GM23338 (cell line): ENCODE measurements around the gene DMBT1. TPM values are rescaled to one million over a fixed set of nuclear protein-coding genes. Genes with fewer than 3 reads are reported as not detected.

Experiments
- ATAC-seq: fragments of 200-7000 bp; cut with Tn5 transposase; 3 replicates; pipeline ENCODE4 v1.9.1; 2020
- DNase-seq: peaks from one replicate; pipeline ENCODE4 v3.0.0-alpha.2; 2015; ENCODE audit warnings: low spot score
- H2AFZ ChIP-seq: fragments of 200-600 bp; sonication (generic); 2 replicates; pipeline ENCODE4 v1.8.0; 2016; ENCODE audit warnings: antibody characterized with exemption, mild to moderate bottlenecking, moderate library complexity
- H3F3A ChIP-seq: fragments of 200-600 bp; sonication (generic); replicated peaks from 2 replicates; pipeline ENCODE4 v1.8.0; 2017; ENCODE audit warnings: antibody characterized with exemption, mixed run types, low read depth
- H3K27ac ChIP-seq: fragments of 200-600 bp; sonication (generic); 2 replicates; pipeline ENCODE4 v1.6.1; 2016; ENCODE audit warnings: low read depth
- H3K27me3 ChIP-seq: fragments of 200-600 bp; sonication (generic); 2 replicates; pipeline ENCODE4 v1.8.0; 2016; ENCODE audit warnings: mild to moderate bottlenecking, mixed run types, moderate library complexity; ENCODE audit not compliant: insufficient read depth
- H3K36me3 ChIP-seq: fragments of 200-600 bp; sonication (generic); 2 replicates; pipeline ENCODE4 v1.8.0; 2016; ENCODE audit warnings: mild to moderate bottlenecking; ENCODE audit not compliant: insufficient read depth
- H3K4me1 ChIP-seq: fragments of 200-600 bp; sonication (generic); 2 replicates; pipeline ENCODE4 v1.8.0; 2016; ENCODE audit warnings: mild to moderate bottlenecking, moderate library complexity; ENCODE audit not compliant: insufficient read depth
- H3K4me2 ChIP-seq: fragments of 200-600 bp; sonication (generic); 2 replicates; pipeline ENCODE4 v1.7.1; 2017; ENCODE audit warnings: mixed run types
- H3K4me3 ChIP-seq: fragments of 200-600 bp; sonication (generic); 2 replicates; pipeline ENCODE4 v1.6.1; 2016; ENCODE audit warnings: mixed run types
- H3K79me2 ChIP-seq: fragments of 200-600 bp; sonication (generic); replicated peaks from 2 replicates; pipeline ENCODE4 v1.8.0; 2017; ENCODE audit warnings: mild to moderate bottlenecking; ENCODE audit not compliant: insufficient read depth
- H3K9me2 ChIP-seq: fragments of 200-600 bp; sonication (generic); 2 replicates; pipeline ENCODE4 v1.8.0; 2017; ENCODE audit not compliant: insufficient read depth
- H4K20me1 ChIP-seq: fragments of 200-600 bp; sonication (generic); replicated peaks from 2 replicates; pipeline ENCODE4 v1.8.0; 2017; ENCODE audit warnings: mild to moderate bottlenecking; ENCODE audit not compliant: insufficient read depth
- H3K27ac Mint-ChIP-seq: 2 replicates; pipeline ENCODE4 v1.8.0; 2020; ENCODE audit warnings: inconsistent platforms, mild to moderate bottlenecking, moderate library complexity, mixed read lengths
- H3K27me3 Mint-ChIP-seq: 3 replicates; pipeline ENCODE4 v1.8.0; 2022; ENCODE audit warnings: low read depth, mild to moderate bottlenecking, moderate library complexity, mixed read lengths, inconsistent platforms; ENCODE audit not compliant: insufficient read depth, poor library complexity
- H3K36me3 Mint-ChIP-seq: 3 replicates; pipeline ENCODE4 v1.8.0; 2021; ENCODE audit warnings: low read depth, mild to moderate bottlenecking, inconsistent platforms, moderate library complexity, mixed read lengths
- H3K4me1 Mint-ChIP-seq: 3 replicates; pipeline ENCODE4 v1.8.0; 2020; ENCODE audit warnings: mild to moderate bottlenecking, inconsistent platforms, mixed read lengths
- H3K4me3 Mint-ChIP-seq: 3 replicates; pipeline ENCODE4 v1.8.0; 2021; ENCODE audit warnings: moderate library complexity, mild to moderate bottlenecking, inconsistent platforms, mixed read lengths
- H3K9me3 Mint-ChIP-seq: 3 replicates; pipeline ENCODE4 v1.8.0; 2020; ENCODE audit warnings: moderate library complexity, mild to moderate bottlenecking, inconsistent platforms, mixed read lengths
- CREB1 ChIP-seq: fragments of 250-450 bp; sonication (Bioruptor Pico); IDR thresholded peaks from 2 replicates; pipeline ENCODE4 v1.5.0; 2020; ENCODE audit warnings: low read depth, mild to moderate bottlenecking, moderate library complexity
- JUNB ChIP-seq: IDR thresholded peaks from one replicate; pipeline ENCODE4 v1.6.1; 2016; ENCODE audit warnings: antibody characterized with exemption; ENCODE audit not compliant: unreplicated experiment
- NANOG ChIP-seq: IDR thresholded peaks from 2 replicates; pipeline ENCODE4 v1.6.1; 2016; ENCODE audit warnings: antibody characterized with exemption, borderline replicate concordance
- REST ChIP-seq: IDR thresholded peaks from one replicate; pipeline ENCODE4 v1.6.1; 2018; ENCODE audit warnings: antibody characterized with exemption; ENCODE audit not compliant: unreplicated experiment
- STAT1 ChIP-seq: IDR thresholded peaks from one replicate; pipeline ENCODE4 v1.6.1; 2016; ENCODE audit warnings: antibody characterized with exemption; ENCODE audit not compliant: unreplicated experiment
- ZNF114 ChIP-seq: fragments of 250-450 bp; sonication (Bioruptor Pico); IDR thresholded peaks from 2 replicates; pipeline ENCODE4 v1.5.0; 2020; ENCODE audit warnings: mild to moderate bottlenecking, moderate library complexity
- ZNF331 ChIP-seq: fragments of 250-450 bp; sonication (Bioruptor Pico); IDR thresholded peaks from 2 replicates; pipeline ENCODE4 v1.5.0; 2020; ENCODE audit warnings: low read depth, mild to moderate bottlenecking, moderate library complexity
- polyA plus RNA-seq: library from polyadenylated mRNA; unstranded; fragments of >200 nt; fragmentation: Nextera tagmentation; extraction: Ambion mirVana; gene quantifications from 2 replicates; pipeline ENCODE4 v1.2.1, GENCODE V29; 2016
- total RNA-seq: library from RNA; depleted of rRNA; stranded (reverse); fragments of >200 nt; shearing (Covaris generic); gene quantifications from 2 replicates; pipeline ENCODE4 v1.2.3, GENCODE V29; 2014
- TF ChIP-seq, protein P1 (sequence below), 2 experiments: fragments of 200-600 bp in 1 of 2; sonication (generic) in 1 of 2; conservative IDR thresholded peaks; 2 replicates each; pipeline versions ENCODE4 v1.5.1 to v1.6.1; 2016 to 2017; ENCODE audit warnings: antibody characterized with exemption in 2 of 2, low read depth in 2 of 2, mild to moderate bottlenecking in 2 of 2, moderate library complexity in 1 of 2
- TF ChIP-seq, protein P2 (sequence below): fragments of 250-450 bp; sonication (Bioruptor Pico); IDR thresholded peaks from 2 replicates; pipeline ENCODE4 v1.5.0; 2020; ENCODE audit warnings: mild to moderate bottlenecking, moderate library complexity

DMBT1 gene
- total and polyA plus RNA-seq, 2 experiments from 2014 or later, result 0.03 to 0.05 TPM

GRCh38 chr10:122617476-122618270 lies 57.1 kb downstream of the DMBT1 start:
- H3K36me3 ChIP-seq, result no peaks in the 10 kb centered on the region
- H3K4me3 Mint-ChIP-seq, result no peak overlapping the region
- no peak overlapping the region for H3K4me3 ChIP-seq
- H3K4me2 ChIP-seq, result no peak overlapping the region
- H3K79me2 ChIP-seq, result no peaks in the 10 kb centered on the region
- no peak for ATAC-seq
- H3K36me3 Mint-ChIP-seq, result no peaks in the 10 kb centered on the region
- no peaks in the 10 kb centered on the region for H3K27me3 ChIP-seq
- peaks cover 2% of the 10 kb centered on the region for H3K27me3 Mint-ChIP-seq
- DNase-seq, result no peak
- H4K20me1 ChIP-seq, result no peaks in the 10 kb centered on the region
- no peak overlapping the region for H3K27ac Mint-ChIP-seq
- no peaks in the 10 kb centered on the region for H3F3A ChIP-seq
- H3K4me1 Mint-ChIP-seq, result no peaks in the 10 kb centered on the region
- H3K4me1 ChIP-seq, result no peaks in the 10 kb centered on the region
- no peaks in the 10 kb centered on the region for H3K9me2 ChIP-seq
- H3K9me3 Mint-ChIP-seq, result peaks cover 16% of the 10 kb centered on the region
- no peak overlapping the region for H2AFZ ChIP-seq
- TF ChIP-seq NANOG, result no peak
- TF ChIP-seq CREB1 (CRISPR knock-in tag), result no peak
- H3K27ac ChIP-seq, result no peak overlapping the region

DNA sequence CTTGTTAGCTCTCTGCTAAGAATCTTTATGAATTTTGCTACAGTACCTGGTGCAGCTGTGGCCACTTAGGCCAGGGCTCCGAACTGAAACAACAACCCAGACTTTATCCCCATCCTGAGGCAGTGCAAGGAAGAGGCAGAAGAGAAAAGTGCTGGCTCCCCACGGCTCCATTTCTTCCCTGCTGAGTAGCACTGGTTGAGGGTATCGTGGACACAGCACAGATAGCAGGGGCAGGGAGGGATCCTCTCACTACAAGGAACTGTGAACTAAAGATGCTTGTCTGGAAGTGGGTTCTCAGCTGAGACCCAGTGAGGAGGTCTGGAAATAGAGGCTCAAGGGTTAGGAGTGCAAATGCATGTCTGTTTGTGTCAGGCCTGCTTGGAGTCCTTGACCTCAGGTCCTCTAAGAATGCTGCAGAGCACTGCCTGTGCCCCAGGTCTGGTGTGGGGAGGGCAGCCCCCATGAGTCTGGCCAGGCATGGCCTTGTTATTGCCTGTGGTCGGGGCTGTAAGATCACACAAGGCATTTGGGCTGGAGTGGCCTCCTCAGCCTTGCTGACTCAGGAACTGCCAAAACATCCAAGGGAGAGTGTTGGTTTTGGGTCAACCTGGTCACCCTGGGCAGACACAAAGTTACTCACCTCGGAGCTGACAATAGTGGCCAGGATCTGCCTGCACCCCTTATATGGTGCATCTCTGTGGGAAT lies 58.1 kb downstream of the DMBT1 start:
- H3K27me3 ChIP-seq, result no peaks in the 10 kb centered on the region
- Mint-ChIP-seq H3K4me1 (no peaks in the 10 kb centered on the region), H3K9me3 (peaks cover 24% of the 10 kb centered on the region), H3K27ac (no peak overlapping the region), H3K27me3 (peaks cover 2% of the 10 kb centered on the region), H3K4me3 (no peak overlapping the region), H3K36me3 (no peaks in the 10 kb centered on the region)
- H3K27ac ChIP-seq, result no peak overlapping the region
- H3K4me2 ChIP-seq, result no peak overlapping the region
- no peak for ATAC-seq
- no peak overlapping the region for H3K4me3 ChIP-seq
- H3F3A ChIP-seq, result no peaks in the 10 kb centered on the region
- H3K4me1 ChIP-seq, result no peaks in the 10 kb centered on the region
- H3K36me3 ChIP-seq, result no peaks in the 10 kb centered on the region
- no peak overlapping the region for H2AFZ ChIP-seq
- DNase-seq, result no peak
- H3K9me2 ChIP-seq, result no peaks in the 10 kb centered on the region
- H3K79me2 ChIP-seq, result no peaks in the 10 kb centered on the region
- H4K20me1 ChIP-seq, result no peaks in the 10 kb centered on the region
- TF ChIP-seq STAT1, result no peak
- no peak for TF ChIP-seq JUNB
- TF ChIP-seq, protein P1, sequence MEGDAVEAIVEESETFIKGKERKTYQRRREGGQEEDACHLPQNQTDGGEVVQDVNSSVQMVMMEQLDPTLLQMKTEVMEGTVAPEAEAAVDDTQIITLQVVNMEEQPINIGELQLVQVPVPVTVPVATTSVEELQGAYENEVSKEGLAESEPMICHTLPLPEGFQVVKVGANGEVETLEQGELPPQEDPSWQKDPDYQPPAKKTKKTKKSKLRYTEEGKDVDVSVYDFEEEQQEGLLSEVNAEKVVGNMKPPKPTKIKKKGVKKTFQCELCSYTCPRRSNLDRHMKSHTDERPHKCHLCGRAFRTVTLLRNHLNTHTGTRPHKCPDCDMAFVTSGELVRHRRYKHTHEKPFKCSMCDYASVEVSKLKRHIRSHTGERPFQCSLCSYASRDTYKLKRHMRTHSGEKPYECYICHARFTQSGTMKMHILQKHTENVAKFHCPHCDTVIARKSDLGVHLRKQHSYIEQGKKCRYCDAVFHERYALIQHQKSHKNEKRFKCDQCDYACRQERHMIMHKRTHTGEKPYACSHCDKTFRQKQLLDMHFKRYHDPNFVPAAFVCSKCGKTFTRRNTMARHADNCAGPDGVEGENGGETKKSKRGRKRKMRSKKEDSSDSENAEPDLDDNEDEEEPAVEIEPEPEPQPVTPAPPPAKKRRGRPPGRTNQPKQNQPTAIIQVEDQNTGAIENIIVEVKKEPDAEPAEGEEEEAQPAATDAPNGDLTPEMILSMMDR (conservative IDR thresholded peaks at IDR 0.05; ENCODE audit: low read depth in 2 of 2), result no peak
- no peak for TF ChIP-seq ZNF331 (CRISPR knock-in tag)
- TF ChIP-seq ZNF114, result no peak
- TF ChIP-seq REST, result no peak
- TF ChIP-seq, protein P2, sequence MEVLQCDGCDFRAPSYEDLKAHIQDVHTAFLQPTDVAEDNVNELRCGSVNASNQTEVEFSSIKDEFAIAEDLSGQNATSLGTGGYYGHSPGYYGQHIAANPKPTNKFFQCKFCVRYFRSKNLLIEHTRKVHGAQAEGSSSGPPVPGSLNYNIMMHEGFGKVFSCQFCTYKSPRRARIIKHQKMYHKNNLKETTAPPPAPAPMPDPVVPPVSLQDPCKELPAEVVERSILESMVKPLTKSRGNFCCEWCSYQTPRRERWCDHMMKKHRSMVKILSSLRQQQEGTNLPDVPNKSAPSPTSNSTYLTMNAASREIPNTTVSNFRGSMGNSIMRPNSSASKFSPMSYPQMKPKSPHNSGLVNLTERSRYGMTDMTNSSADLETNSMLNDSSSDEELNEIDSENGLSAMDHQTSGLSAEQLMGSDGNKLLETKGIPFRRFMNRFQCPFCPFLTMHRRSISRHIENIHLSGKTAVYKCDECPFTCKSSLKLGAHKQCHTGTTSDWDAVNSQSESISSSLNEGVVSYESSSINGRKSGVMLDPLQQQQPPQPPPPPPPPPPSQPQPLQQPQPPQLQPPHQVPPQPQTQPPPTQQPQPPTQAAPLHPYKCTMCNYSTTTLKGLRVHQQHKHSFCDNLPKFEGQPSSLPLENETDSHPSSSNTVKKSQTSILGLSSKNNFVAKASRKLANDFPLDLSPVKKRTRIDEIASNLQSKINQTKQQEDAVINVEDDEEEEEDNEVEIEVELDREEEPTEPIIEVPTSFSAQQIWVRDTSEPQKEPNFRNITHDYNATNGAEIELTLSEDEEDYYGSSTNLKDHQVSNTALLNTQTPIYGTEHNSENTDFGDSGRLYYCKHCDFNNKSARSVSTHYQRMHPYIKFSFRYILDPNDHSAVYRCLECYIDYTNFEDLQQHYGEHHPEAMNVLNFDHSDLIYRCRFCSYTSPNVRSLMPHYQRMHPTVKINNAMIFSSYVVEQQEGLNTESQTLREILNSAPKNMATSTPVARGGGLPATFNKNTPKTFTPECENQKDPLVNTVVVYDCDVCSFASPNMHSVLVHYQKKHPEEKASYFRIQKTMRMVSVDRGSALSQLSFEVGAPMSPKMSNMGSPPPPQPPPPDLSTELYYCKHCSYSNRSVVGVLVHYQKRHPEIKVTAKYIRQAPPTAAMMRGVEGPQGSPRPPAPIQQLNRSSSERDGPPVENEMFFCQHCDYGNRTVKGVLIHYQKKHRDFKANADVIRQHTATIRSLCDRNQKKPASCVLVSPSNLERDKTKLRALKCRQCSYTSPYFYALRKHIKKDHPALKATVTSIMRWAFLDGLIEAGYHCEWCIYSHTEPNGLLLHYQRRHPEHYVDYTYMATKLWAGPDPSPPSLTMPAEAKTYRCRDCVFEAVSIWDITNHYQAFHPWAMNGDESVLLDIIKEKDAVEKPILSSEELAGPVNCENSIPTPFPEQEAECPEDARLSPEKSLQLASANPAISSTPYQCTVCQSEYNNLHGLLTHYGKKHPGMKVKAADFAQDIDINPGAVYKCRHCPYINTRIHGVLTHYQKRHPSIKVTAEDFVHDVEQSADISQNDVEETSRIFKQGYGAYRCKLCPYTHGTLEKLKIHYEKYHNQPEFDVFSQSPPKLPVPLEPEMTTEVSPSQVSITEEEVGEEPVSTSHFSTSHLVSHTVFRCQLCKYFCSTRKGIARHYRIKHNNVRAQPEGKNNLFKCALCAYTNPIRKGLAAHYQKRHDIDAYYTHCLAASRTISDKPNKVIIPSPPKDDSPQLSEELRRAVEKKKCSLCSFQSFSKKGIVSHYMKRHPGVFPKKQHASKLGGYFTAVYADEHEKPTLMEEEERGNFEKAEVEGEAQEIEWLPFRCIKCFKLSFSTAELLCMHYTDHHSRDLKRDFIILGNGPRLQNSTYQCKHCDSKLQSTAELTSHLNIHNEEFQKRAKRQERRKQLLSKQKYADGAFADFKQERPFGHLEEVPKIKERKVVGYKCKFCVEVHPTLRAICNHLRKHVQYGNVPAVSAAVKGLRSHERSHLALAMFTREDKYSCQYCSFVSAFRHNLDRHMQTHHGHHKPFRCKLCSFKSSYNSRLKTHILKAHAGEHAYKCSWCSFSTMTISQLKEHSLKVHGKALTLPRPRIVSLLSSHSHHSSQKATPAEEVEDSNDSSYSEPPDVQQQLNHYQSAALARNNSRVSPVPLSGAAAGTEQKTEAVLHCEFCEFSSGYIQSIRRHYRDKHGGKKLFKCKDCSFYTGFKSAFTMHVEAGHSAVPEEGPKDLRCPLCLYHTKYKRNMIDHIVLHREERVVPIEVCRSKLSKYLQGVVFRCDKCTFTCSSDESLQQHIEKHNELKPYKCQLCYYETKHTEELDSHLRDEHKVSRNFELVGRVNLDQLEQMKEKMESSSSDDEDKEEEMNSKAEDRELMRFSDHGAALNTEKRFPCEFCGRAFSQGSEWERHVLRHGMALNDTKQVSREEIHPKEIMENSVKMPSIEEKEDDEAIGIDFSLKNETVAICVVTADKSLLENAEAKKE (CRISPR knock-in tag), result no peak
- no peak for TF ChIP-seq NANOG
